Neural cell (in vitro differentiated cells): Measurements from ENCODE around the gene RPL35.
"Not testable (repeated sequence)": the region's sequence is repeated elsewhere in the genome, so short reads cannot be mapped to it uniquely, and the experiment has no call there.

Source experiments
- CTCF ChIP-seq: fragments of 450-650 bp; IDR thresholded peaks from 2 replicates; pipeline ENCODE4 v1.5.1; 2014; ENCODE audit warnings: antibody characterized with exemption, mild to moderate bottlenecking, moderate library complexity; ENCODE audit not compliant: poor library complexity, severe bottlenecking
- EP300 ChIP-seq: fragments of 450-650 bp; conservative IDR thresholded peaks from 2 replicates; pipeline ENCODE4 v1.6.1; 2014; ENCODE audit warnings: antibody characterized with exemption, mild to moderate bottlenecking, moderate library complexity; ENCODE audit not compliant: poor library complexity, severe bottlenecking
- EZH2 ChIP-seq: fragments of 200-600, 300-800 bp; shearing (Covaris generic), sonication (generic); IDR thresholded peaks from 2 replicates; pipeline ENCODE4 v1.6.1; 2014; ENCODE audit warnings: antibody characterized with exemption, low read length, borderline replicate concordance, mild to moderate bottlenecking; ENCODE audit not compliant: insufficient read depth, poor library complexity, severe bottlenecking
- POLR2AphosphoS5 ChIP-seq: IDR thresholded peaks from 2 replicates; pipeline ENCODE4 v1.6.1; 2012
- RAD21 ChIP-seq: fragments of 450-650 bp; conservative IDR thresholded peaks from 2 replicates; pipeline ENCODE4 v1.6.1; 2014; ENCODE audit warnings: antibody characterized with exemption, mild to moderate bottlenecking, moderate library complexity
- REST ChIP-seq: IDR thresholded peaks from 2 replicates; pipeline ENCODE4 v1.6.1; 2012; ENCODE audit warnings: borderline replicate concordance
- TAF1 ChIP-seq: IDR thresholded peaks from 2 replicates; pipeline ENCODE4 v1.6.1; 2012; ENCODE audit warnings: low read depth

- not testable (repeated sequence) for TF ChIP-seq CTCF, EP300, EZH2, TAF1, REST, POLR2AphosphoS5, RAD21
Measured at GRCh38 chr9:124838567-124839275, 23.0 kb downstream of the RPL35 start.
